Smooth muscle cell (in vitro differentiated cells): ENCODE data around the gene CCDC88C. TPM values are rescaled to one million over a fixed set of nuclear protein-coding genes. Genes with fewer than 3 reads are reported as not detected.
"Not testable (repeated sequence)": the region's sequence is repeated elsewhere in the genome, so short reads cannot be mapped to it uniquely, and the experiment has no call there.

Experiments
- DNase-seq: peaks from one replicate; lab custom pipeline; 2025; ENCODE audit not compliant: unreplicated experiment; lab: John Stamatoyannopoulos, UW
- H2AFZ ChIP-seq: fragments of 200-600 bp; sonication (generic); 2 replicates; pipeline ENCODE4 v1.6.0; 2016; ENCODE audit warnings: antibody characterized with exemption, low read depth, mild to moderate bottlenecking
- H3F3A ChIP-seq: fragments of 200-600 bp; sonication (generic); 2 replicates; pipeline ENCODE4 v1.6.0; 2017; ENCODE audit warnings: antibody characterized with exemption, low read depth
- H3K27ac ChIP-seq: fragments of 200-600 bp; sonication (generic); 2 replicates; pipeline ENCODE4 v1.5.1; 2016; ENCODE audit warnings: low read depth, mild to moderate bottlenecking
- H3K27me3 ChIP-seq: fragments of 200-600 bp; sonication (generic); 2 replicates; pipeline ENCODE4 v1.6.1; 2016; ENCODE audit warnings: low read depth, mild to moderate bottlenecking
- H3K36me3 ChIP-seq: fragments of 200-600 bp; sonication (generic); 2 replicates; pipeline ENCODE4 v1.5.1; 2016; ENCODE audit warnings: low read depth
- H3K4me1 ChIP-seq: fragments of 200-600 bp; sonication (generic); 2 replicates; pipeline ENCODE4 v1.5.1; 2016; ENCODE audit warnings: low read depth
- H3K4me2 ChIP-seq: fragments of 200-600 bp; sonication (generic); 2 replicates; pipeline ENCODE4 v1.6.0; 2016; ENCODE audit warnings: mild to moderate bottlenecking
- H3K4me3 ChIP-seq: fragments of 200-600 bp; sonication (generic); 2 replicates; pipeline ENCODE4 v1.5.1; 2016; ENCODE audit warnings: mild to moderate bottlenecking
- H3K79me2 ChIP-seq: fragments of 200-600 bp; sonication (generic); 2 replicates; pipeline ENCODE4 v1.6.0; 2016; ENCODE audit warnings: low read depth, mild to moderate bottlenecking
- H3K9ac ChIP-seq: fragments of 200-600 bp; sonication (generic); 2 replicates; pipeline ENCODE4 v1.6.0; 2016; ENCODE audit warnings: low read depth
- H3K9me3 ChIP-seq: fragments of 200-600 bp; sonication (generic); replicated peaks from 2 replicates; pipeline ENCODE4 v1.5.1; 2016; ENCODE audit warnings: low read depth
- H4K20me1 ChIP-seq: fragments of 200-600 bp; sonication (generic); 2 replicates; pipeline ENCODE4 v1.6.0; 2016; ENCODE audit warnings: low read depth
- CTCF ChIP-seq: fragments of 200-600 bp; sonication (generic); IDR thresholded peaks from 2 replicates; pipeline ENCODE4 v1.5.1; 2017; ENCODE audit warnings: borderline replicate concordance, mild to moderate bottlenecking, antibody characterized with exemption; ENCODE audit not compliant: insufficient read depth, poor library complexity, severe bottlenecking
- WGBS: methylation state at CpG from one replicate; pipeline ENCODE4 v1.1.7; 2016; ENCODE audit warnings: low lambda C conversion rate; 5-methylcytosine and 5-hydroxymethylcytosine counted together
- polyA plus RNA-seq: library from polyadenylated mRNA; unstranded; fragments of >200 nt; fragmentation: Nextera tagmentation; extraction: Ambion mirVana; gene quantifications from 2 replicates; pipeline ENCODE4 v1.2.1, GENCODE V29; 2016
- total RNA-seq: library from RNA; depleted of rRNA; stranded (reverse); fragments of >200 nt; gene quantifications from 2 replicates; pipeline ENCODE4 v1.2.3, GENCODE V29; 2014

The CCDC88C gene
- total and polyA plus RNA-seq, 2 experiments from 2014 or later, result 1.1 TPM; not detected in 1

GRCh38 chr14:91410771-91411536, 6.7 kb downstream of the CCDC88C start:
- no peaks in the 10 kb centered on the region for H3K4me1 ChIP-seq

GRCh38 chr14:91409928-91410718, 7.5 kb downstream of the CCDC88C start:
- no peaks in the 10 kb centered on the region for H3F3A ChIP-seq
- H4K20me1 ChIP-seq, result no peaks in the 10 kb centered on the region
- DNase-seq, result no peak
- TF ChIP-seq CTCF, result no peak
- no peaks in the 10 kb centered on the region for H3K36me3 ChIP-seq
- H2AFZ ChIP-seq, result no peak overlapping the region
- H3K27ac ChIP-seq, result no peak overlapping the region
- H3K27me3 ChIP-seq, result peaks cover 78% of the 10 kb centered on the region
- H3K4me1 ChIP-seq, result no peaks in the 10 kb centered on the region
- no peak overlapping the region for H3K9ac ChIP-seq
- no peaks in the 10 kb centered on the region for H3K79me2 ChIP-seq
- WGBS, result 91% methylated on average over 8 of the region's 8 CpGs
- no peak overlapping the region for H3K4me3 ChIP-seq
- H3K9me3 ChIP-seq, result no peaks in the 10 kb centered on the region
- H3K4me2 ChIP-seq, result no peak overlapping the region

More at GRCh38 chr14:91410771-91411536, 6.7 kb downstream of the CCDC88C start:
- no peak for DNase-seq
- Histone ChIP-seq H3K27me3 (peaks cover 78% of the 10 kb centered on the region), H3K79me2 (no peaks in the 10 kb centered on the region), H3K9me3 (no peaks in the 10 kb centered on the region), H4K20me1 (no peaks in the 10 kb centered on the region), H3K4me3 (no peak overlapping the region), H3K36me3 (no peaks in the 10 kb centered on the region), H2AFZ (no peak overlapping the region), H3F3A (peaks cover 3% of the 10 kb centered on the region), H3K9ac (no peak overlapping the region), H3K4me2 (no peak overlapping the region), H3K27ac (no peak overlapping the region)
- TF ChIP-seq CTCF, result no peak
- WGBS, result 88% methylated on average over 12 of the region's 12 CpGs

GRCh38 chr14:91409240-91409639, 8.4 kb downstream of the CCDC88C start:
- not testable (repeated sequence) for H3K9ac ChIP-seq, H3K27ac ChIP-seq, H4K20me1 ChIP-seq, H3K79me2 ChIP-seq, H3K4me1 ChIP-seq, H3K4me2 ChIP-seq, H3K9me3 ChIP-seq, H2AFZ ChIP-seq, DNase-seq, H3K4me3 ChIP-seq, H3F3A ChIP-seq, H3K36me3 ChIP-seq
- peaks cover 75% of the 10 kb centered on the region for H3K27me3 ChIP-seq
- 93% methylated on average over 6 of the region's 6 CpGs for WGBS

GRCh38 chr14:91406982-91407381, 10.6 kb downstream of the CCDC88C start:
- Histone ChIP-seq H4K20me1 (no peaks in the 10 kb centered on the region), H2AFZ (no peak overlapping the region), H3K4me2 (no peak overlapping the region), H3K36me3 (no peaks in the 10 kb centered on the region), H3K27ac (no peak overlapping the region), H3K79me2 (no peaks in the 10 kb centered on the region), H3K4me3 (no peak overlapping the region), H3K9ac (no peak overlapping the region), H3K9me3 (no peaks in the 10 kb centered on the region), H3F3A (no peaks in the 10 kb centered on the region), H3K4me1 (peaks cover 4% of the 10 kb centered on the region), H3K27me3 (peaks cover 58% of the 10 kb centered on the region)
- no peak for DNase-seq
- TF ChIP-seq CTCF, result no peak
- WGBS, result over 99% methylated on average over 5 of the region's 5 CpGs
